ENCODE data around the gene ADGRF5.
A peak's percentile ranks its signal among the peaks of the same experiment; 100 is the strongest.
"Not testable (repeated sequence)": the region's sequence is repeated elsewhere in the genome, so short reads cannot be mapped to it uniquely, and the experiment has no call there.

Gene ADGRF5

DNA sequence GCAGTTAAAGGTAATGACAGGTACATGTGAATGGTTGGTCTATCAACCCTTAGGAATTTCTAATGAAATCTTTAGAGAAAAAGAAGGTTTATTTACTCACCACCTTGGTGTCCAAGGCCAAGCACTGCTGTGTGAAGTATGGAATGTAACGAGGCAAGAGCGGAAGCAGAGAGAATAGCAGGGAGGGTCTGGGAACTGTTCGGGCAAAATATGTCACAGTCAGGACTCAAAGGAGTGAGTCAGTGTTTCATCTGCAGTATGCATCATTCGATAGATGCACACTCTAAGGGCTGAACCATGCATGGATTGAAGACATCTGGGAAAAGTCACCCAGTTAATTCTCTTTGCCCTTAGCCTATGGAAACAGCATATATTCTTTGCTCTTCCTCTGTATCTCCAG lies 33.2 kb downstream of the ADGRF5 start:
- DNase-seq (ENCODE audit: low read depth), result no peak

DNA sequence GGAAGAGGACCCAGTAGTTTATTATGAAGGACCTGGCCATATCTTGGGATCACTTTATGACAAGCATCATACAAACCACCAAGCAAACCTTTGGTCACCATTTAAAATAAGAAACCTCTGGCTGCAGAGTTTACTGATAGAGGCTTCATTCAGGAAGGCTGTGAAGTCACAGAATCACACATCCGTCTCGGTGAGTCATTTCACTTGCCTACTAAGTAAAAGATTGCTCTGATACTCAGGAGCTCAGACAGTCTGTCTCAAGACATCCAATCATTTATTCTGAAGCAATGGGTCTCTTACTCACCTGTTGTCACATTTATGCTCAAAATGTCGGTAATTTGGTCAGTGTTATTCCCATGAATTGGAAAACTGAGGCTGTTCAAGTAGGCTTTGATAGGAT lies 33.7 kb downstream of the ADGRF5 start:
- DNase-seq (ENCODE audit: low read depth), result no peak

DNA sequence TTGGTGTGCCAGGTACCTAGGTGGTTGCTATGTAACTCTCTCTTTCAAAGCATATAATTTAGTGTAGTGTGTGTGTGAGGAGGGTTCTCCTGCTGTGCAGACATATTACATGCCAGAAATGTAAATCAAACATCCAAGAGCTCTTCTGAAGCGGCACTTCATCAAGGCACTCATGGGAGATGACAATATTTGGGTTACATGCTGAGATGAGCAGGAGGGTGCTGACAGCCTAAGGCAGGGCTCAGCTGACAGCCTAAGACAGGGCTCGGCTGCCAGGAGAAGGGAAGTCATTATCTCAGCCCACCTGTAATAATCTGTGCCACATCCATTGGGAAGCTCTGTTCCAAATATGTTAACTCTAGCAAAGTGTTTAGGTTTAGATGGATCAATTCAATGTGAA lies 39.1 kb downstream of the ADGRF5 start:
- no peak for DNase-seq (ENCODE audit: low read depth)

DNA sequence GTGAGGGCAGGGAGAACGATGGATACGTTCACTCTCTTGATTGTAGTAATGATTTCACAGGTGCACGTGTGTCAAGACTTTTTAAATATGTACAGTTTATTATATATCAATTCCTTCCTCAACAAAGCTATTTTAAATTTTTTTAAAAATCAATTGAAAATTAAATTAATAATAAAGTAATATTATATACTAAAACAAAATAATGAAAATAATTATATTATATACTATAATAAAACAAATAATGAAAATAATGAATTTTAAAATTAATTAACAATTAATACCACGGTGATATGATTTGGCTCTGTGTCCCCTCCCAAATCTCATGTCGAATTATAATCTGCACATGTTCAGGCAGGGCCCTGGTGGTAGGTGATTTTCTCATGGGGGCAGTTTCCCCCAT lies 42.7 kb downstream of the ADGRF5 start:
- DNase-seq (ENCODE audit: low read depth), result no peak

DNA sequence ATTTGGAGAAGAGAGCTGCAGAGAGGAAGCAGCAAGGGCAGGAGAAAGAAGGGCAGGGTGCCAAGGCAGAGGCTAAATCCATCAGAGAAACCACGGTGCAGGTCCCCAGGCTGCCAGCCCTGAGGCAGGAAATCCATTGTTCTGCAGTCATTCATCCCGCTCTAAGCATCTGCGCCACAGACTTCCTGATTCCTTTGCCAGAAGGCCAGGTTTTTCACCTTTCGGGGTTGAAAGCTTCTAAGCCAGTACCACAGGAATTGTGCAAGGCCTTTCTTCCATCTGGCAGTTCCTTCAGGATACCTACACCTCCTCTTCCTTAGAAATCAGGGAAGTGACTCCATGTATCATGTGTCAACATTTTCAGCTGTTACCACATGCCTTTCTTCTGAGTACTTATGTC lies 45.6 kb downstream of the ADGRF5 start:
- DNase-seq (ENCODE audit: low read depth), result no peak

DNA sequence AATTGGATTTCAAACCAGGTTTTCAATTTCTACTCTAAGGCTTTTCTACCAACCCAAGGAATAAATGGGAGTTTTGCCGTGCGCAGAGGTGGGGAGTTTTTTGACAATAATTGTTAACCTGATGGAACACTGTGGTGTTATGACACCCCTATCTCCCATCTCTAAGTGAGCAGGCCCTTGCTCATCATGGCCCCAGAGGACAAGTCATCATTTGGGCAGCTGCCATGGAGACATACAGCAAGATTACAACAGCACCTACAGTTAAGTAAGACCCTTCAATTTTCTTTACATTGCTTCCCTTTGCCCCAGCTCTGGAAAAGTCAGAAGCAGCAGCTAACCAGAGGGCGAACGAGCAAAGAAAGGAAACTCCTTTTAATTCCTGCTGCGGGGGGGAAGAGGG lies 54.3 kb downstream of the ADGRF5 start:
- DNase-seq (ENCODE audit: low read depth), result no peak

DNA sequence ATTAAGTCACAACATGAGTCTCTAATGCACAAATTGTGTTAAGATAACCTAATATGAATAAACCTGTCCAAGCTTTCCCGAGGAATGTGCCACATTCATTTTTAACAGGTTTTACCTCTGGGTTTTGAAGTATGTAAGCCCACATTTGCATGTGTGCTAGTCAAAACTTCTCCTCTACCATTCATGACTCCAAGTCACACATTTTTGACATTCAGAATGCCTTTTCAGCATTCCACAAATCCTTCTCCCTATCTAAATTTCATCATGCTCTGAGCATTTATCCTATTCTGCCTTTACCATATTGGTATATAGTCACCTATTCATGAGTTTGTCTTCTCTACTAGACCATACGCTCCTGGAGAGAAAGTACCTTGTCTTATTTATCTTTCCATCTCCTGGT lies 56.5 kb downstream of the ADGRF5 start:
- no peak for DNase-seq (ENCODE audit: low read depth)

DNA sequence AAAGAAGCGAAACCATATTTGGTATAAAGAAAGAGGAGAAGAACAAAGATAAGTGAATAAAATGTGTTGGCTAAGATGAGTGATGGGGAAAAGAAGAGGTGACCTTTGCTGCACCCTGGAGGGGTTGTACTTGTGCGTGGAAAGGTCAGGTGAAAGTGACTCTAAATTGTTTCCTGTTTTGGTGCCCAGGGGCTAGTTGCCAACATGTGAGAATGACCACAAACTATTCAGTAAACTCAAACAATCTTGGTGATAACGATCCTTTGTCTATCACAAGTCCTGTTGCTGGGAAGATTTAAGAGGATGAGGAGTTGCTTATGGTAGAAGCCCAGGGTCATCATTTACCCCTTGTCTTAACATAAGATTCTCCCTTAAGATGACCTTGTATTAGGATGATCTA lies 57.9 kb downstream of the ADGRF5 start:
- no peak for DNase-seq (ENCODE audit: low read depth)

DNA sequence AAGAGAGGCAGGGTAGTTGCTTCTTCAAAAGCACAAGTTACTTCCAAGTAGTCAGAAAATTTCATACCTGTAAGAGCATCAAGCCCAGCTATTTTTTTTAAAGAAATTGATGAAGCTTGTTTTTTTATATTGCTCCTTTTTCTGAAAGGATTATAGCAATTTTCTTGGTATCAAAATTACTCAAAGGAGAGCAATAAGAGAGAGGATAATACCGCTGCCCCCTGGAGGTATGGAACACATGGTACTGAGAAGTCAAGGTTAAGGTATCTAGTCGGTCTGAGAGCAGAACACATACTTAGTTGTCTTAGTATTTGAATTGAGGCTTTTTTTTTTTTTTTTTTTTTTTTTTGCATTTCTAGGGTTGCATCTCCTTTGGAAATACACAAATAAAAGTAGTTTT lies 59.4 kb downstream of the ADGRF5 start:
- DNase-seq (ENCODE audit: low read depth), result no peak

DNA sequence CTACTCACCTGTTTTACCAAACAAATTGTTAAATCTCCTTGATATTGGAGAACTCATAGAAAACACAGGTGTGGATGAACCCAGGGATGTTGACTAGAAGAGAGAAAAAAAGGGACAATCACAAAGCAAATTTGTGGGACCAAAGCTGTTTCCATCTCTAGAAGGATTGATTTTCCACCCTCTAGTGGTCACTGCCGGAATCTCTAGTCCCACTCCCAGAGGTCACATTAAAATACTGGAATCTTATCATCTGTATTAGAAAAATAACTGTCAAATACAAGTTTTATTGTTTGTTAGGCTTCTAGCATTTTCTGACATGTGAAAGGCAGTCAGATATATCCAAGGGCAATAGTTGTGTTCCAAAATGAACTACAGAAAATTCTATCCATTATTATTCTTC lies 65.8 kb downstream of the ADGRF5 start:
- DNase-seq (ENCODE audit: low read depth), result not testable (repeated sequence)

DNA sequence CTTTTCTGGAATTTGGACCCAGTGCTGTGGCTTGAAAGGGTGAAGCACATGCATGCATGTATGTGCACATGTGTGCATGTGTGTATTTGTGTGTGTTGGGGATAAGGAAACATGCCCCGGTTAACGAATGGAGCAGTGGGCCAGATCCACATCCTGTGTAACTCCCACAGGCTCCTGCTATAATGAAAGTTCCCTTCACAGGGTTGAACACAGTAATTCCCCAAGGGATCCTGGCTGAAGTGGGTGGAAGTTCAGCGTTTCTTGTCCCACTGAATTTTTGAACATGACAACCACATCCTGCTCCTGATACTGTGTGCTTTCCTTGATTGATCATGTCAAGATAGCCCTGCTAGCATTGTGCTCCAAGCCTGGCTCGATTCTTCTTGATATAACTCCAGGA lies 70.2 kb downstream of the ADGRF5 start:
- DNase-seq (ENCODE audit: low read depth), result not testable (repeated sequence)

DNA sequence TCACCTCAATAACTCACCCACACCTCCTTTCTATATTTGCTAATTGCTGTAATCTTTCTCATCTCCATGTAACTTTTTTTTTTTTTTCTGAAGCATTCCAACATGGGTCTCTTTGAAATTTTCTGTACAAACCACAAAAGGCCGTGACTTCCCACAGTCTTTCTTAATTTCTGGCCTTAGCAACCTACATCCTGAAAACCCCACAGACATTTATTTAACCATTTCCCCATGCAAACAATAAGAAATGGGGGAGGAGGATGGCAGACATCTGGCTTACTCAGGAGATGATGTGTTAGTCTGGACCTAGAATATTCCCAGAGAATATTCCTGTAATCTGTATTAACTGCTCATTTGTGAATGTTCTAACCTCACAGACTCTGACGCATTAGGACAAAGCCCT lies 70.9 kb downstream of the ADGRF5 start:
- no peak for DNase-seq (ENCODE audit: low read depth)

DNA sequence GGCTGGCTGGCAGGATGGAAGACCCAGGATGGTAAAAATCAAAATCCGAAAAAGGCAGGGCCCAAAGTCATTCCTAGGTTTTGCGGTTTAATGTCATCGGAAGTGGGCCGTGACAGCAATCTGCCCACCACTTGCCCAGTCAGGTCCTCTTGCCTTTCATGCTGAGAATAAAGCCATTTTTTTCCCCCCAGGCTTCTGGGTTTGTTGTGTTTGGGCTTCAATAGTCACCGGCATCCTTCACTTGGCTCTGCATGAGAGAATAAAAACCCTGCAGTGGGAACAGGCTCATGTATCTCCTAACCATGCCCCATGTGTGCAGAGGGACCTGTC lies 72.4 kb downstream of the ADGRF5 start:
- DNase-seq (ENCODE audit: low read depth), result no peak

DNA sequence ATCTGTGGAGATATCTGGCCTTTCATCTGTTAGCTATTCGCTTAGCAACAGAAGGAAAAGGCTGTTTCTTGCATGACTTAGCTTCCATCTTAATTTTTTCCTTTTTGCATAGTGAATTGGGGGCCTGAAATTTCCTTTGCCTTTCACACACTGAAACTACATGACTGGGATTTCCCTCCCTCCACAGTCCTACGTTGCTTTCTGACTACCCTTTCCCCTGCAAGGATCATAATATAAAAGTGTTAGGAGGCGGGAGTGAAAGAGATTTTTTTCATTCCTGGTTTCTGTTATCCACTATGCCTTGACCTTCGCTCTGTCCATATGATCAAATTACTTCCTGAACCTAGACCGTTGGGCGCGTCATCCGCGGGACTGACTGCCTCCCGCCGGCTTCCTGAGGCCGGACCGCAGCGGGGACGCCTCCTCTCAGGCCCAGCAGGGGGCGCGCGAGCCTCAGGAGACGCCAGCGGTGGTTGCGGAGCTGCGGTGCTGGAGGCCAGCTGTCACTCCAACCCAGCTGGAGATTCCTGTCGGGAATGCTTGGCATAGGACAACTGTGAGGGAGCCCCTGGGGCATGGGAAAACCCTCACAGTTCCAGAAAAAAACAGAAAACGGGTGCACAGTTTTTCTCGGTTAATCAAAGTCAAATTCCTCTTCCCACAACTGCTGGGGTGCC lies 72.9 kb downstream of the ADGRF5 start:
- DNase-seq (ENCODE audit: low read depth), result peak; percentile 10

DNA sequence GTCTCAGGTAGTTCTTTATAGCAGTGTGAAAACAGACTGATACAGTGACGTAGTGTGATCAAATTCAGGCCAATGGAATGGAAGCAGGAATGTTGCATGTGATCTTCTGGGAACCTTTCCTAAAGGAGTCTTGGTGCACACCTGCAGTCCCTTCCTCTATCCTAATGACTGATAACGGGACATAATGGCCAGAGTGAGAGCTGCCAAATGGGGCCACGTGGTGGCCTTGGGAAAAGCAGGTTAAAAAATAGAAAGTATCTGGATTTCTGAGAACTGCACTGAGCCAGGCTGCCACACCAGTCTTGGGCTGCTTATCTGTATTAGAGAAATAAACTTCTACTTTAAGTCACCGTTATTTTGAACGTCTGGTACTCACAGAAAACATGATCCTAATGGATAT lies 76.6 kb downstream of the ADGRF5 start:
- no peak for DNase-seq (ENCODE audit: low read depth)

DNA sequence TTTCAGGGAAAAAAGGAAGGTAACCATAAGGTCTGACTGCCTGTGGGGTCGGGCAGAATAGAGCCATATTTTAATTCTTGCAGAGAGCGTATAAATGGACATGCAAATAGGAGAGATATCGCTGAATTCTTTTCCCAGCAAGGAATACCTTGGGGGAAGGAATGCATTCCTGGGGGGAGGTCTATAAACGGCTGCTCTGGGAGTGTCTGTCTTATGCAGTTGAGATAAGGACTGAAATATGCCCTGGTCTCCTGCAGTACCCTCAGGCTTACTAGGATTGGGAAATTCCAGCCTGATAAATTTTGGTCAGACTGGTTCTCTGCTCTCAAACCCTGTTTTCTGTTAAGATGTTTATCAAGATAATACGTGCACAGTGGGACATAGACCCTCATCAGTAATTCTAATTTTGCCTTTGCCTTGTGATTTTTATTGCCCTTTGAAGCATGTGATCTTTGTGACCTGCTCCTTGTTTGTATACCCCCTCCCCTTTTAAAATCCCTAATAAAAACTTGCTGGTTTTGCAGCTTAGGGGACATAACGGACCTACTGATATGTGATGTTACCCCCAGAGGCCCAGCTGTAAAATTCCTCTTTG lies 79.4 kb downstream of the ADGRF5 start:
- not testable (repeated sequence) for DNase-seq (ENCODE audit: low read depth)

DNA sequence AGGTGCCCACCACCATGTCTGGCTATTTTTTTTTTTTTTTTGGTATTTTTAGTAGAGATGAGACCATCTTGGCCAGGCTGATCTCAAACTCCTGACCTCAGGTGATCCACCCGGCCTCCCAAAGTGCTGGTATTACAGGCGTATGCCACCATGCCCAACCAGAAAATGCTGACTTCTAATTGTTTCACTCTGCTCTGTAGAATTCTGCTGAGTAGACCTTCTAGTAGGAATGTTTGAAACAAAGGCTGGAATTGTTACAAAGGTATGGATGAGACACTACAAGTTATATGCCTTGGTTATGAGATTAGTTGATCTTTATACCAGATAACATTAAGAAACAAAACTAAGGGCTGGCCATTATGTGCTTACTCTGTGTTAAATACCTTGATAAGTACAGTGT lies 83.7 kb downstream of the ADGRF5 start:
- DNase-seq (ENCODE audit: low read depth), result no peak

DNA sequence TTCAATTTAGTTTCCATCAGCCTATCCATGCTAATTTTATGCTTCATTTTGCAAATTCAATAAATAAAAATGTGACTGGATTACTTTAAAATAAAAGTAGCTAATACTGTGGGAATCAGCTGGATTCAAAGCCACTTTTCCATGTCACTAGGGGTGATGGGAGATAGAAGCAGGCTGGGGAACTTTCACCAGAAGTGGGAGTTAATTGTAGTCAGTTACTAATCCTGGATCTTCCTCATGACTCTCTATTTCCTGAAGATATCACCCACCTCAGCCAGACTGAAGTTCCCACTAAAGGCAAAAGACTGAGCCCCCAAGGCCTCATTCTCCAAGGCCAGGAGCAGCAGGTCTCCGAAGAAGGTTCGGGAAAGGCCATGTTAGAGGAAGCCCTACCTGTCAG lies 86.7 kb downstream of the ADGRF5 start:
- not testable (repeated sequence) for DNase-seq (ENCODE audit: low read depth)

DNA sequence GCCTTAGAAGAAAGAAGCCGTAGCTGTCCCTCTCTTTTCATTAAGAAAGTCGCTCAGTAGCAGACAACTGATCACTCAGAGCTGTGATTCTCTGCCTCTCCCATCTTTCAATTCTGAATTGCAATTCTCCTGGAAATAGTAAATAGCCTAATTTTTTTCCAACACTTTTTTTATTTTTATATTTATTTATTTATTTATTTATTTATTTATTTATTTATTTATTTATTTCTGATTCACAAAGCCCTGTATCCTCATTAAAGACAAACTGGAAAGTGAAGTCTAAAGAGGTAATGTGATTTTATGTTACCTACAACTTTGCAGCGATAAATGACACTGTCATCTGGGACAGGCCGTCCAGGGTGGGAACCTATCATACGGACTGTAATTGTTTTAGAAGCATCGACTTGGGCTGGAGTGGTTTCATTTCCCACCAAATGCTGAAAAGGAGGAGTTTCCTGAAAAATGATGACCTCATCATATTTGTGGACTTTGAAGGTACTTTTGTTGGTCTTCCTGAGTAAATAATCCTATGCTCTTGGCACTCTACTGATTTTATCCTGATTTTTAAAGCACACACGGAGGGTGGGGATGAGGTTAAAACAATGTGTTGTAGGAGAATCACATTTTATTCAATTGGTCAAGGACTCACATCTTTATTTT lies 87.4 kb downstream of the ADGRF5 start:
- not testable (repeated sequence) for DNase-seq (ENCODE audit: low read depth)

DNA sequence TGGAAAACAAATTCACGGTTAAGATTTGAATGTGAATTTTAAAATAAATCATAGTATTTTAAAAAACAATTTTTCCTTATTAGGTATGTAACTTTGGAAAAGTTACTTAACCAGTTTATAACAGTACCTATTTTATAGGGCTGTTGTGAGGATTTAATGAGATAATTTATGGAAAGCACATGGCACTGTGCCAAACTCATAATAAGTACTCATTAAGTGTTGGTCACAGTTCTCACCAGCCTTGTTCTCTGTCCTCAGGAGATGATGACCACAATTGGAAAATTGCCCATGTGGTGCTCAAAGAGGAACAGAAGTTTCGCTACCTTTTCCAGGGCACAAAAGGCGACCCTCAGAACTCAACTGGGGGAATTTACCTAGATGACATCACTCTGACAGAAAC lies 88.9 kb downstream of the ADGRF5 start:
- DNase-seq (ENCODE audit: low read depth), result no peak

DNA sequence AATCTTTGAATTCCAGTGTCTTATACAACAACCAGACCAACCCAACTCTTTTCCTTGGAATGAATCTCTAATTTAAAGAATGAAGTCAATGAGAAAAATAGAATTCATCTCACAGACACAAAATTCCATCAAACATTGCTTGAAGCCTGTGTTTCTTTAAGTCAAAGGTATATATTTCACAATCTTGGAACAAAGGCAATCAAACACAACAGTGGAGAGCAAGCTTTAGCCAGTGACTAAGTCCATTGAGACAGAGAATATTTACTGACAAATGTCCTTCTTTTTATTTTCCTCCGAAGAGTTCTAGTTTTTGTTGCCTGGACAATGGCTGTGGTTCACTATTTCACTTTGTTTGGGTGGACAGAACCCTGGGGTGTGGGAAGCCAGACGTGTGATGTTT lies 92.8 kb downstream of the ADGRF5 start:
- DNase-seq (ENCODE audit: low read depth), result no peak

DNA sequence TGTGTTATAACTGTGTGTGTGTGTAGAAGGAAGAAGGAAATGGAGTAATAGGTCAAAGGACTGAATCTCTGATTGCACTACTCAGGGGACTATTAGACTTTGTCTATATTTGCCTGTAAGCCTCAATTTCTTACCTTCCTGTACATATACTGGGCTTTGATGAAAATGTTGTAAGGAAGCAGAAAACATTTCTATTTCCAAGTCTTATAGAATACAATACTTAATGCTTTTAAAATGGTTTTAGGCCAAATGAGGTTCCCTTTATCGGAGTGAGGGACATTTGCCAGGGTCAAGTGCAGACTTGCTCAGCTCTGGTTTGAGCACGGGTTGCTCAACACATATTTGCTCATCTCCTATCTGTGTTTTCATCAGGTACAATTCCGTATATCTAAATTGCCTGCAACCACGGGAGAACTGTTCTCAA lies 100.3 kb downstream of the ADGRF5 start:
- DNase-seq (ENCODE audit: low read depth), result no peak

DNA sequence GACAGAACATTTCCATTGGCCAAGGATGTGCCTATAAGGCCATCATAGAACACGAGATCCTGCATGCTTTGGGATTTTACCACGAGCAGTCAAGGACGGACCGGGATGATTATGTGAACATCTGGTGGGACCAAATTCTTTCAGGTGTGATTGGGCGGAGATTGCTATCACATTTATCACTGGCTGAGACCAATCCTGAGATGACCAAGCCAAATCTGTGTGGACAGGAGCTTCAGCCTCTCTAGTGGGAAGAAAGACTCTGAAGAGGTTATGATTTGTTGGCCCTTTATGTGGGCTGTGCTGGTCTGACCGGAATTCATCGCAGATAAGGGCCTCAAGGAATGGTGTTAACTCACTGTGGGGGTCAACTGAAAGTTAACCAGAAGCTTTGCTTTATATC lies 102.2 kb downstream of the ADGRF5 start:
- no peak for DNase-seq (ENCODE audit: low read depth)

DNA sequence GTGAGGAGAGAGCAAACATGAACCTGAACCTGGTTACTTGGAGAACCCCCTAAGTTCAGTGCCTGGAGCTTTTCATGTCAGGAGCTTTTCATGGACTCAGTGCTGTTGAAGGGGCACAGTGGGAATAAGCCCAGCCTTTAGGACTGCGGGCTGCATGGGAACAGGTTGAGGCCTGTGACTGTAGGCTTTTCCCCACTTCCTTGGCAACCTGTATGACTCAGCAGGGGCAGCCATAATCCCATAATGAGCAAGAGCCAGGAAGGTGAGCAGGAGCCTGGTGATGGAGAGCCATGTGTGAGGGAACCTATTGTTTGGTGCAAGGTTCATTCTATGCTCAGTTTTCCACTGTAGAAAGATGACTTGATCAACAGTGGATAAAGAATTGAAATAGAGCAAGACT lies 105.1 kb downstream of the ADGRF5 start:
- no peak for DNase-seq (ENCODE audit: low read depth)
